Measurements from ENCODE around the gene NADK2. TPM values are rescaled to one million over a fixed set of nuclear protein-coding genes. Genes with fewer than 3 reads are reported as not detected.

The NADK2 gene
- total and polyA plus RNA-seq, 2 donors (not counting 3 experiments of a cell fraction or from before 2014, with no cell fraction given), result 4.0 to 20.3 TPM

DNA sequence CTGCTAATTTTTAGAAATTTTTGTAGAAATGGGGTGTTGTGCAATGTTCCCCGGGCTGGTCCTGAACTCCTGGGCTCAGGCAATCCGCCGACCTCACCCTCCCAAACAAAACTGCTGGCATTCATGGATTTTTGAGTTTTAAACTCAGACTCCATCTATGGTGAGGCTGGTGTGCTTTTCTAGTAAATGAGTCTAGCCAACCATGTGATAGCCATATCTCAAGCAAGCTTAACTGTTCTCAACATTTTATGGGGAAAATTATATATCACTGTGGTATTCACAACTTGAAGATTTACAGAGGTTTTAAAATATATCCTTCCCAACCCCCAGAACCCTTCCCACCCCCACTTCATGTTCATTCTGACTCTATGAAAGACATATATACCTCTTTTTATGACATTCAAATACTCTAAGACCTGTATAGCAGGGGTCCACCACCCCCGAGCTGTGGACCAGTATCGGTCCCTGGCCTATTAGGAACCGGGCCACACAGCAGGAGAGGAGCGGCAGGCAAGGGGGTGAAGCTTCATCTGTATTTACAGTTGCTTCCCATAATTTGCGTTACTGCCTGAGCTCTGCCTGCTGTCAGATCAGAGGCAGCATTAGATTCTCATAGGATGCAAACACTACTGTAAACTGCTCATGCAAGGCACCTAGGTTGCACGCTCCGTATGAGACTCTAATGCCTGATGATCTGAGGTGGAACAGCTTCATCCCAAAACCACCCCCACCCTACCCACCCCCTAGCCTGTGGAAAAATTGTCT is 4.5 kb upstream of the NADK2 start:
- intact Hi-C loops (cut with micrococcal nuclease), result loop anchor here (10.0 kb wide), 1 partner anchor 329 kb away; no protein-coding TSS in a partner anchor
- ChIA-PET CTCF (interaction anchor here (0.7 to 1.5 kb wide), 2 partner anchors 19 to 29 kb away, joined by 3 read pairs; no protein-coding TSS in a partner anchor), POLR2A (no interaction called here)
- H2AFZ ChIP-seq (ENCODE audit: low read depth, low read length), result no peak overlapping the region
- no peaks in the 10 kb centered on the region for H3K36me3 ChIP-seq (ENCODE audit: control insufficient read depth in 2 of 2, extremely low read depth in 1 of 2, insufficient read depth in 2 of 2, low read length in 2 of 2)
- no peaks in the 10 kb centered on the region for H4K20me1 ChIP-seq (replicated peaks; ENCODE audit: control insufficient read depth, extremely low read depth, insufficient read depth, low read length)
- no peak overlapping the region for H3K9ac ChIP-seq (replicated peaks; ENCODE audit: extremely low read depth, insufficient read depth, low read length)
- H3K4me1 ChIP-seq (ENCODE audit: control insufficient read depth, extremely low read depth, insufficient read depth, low read length), result no peaks in the 10 kb centered on the region
- no peak overlapping the region for H3K4me2 ChIP-seq (ENCODE audit: insufficient read depth, low read length)
- H3K27me3 ChIP-seq (ENCODE audit: control insufficient read depth in 2 of 2, insufficient read depth in 2 of 2, low read length in 2 of 2), result no peaks in the 10 kb centered on the region
- H3K9me3 ChIP-seq (replicated peaks; ENCODE audit: control insufficient read depth, insufficient read depth, low read length), result no peaks in the 10 kb centered on the region
- DNase-seq (ENCODE audit: low read depth, low spot score), result no peak
- no TSS peak for BruUV-seq (replicated peaks)
- no peaks in the 10 kb centered on the region for H3K79me2 ChIP-seq (ENCODE audit: control insufficient read depth, insufficient read depth, low read length)
- no peak for TF ChIP-seq EZH2 (IDR thresholded peaks at IDR 0.05; ENCODE audit: borderline replicate concordance, low read depth, low read length, severe bottlenecking)
- TF ChIP-seq POLR2A (IDR thresholded peaks at IDR 0.05; ENCODE audit: low read depth, low read length), result no peak
- TF ChIP-seq FOS (IDR thresholded peaks at IDR 0.05; ENCODE audit: borderline replicate concordance, insufficient read depth, low read length), result no peak
- no peak for TF ChIP-seq GATA2 (IDR thresholded peaks at IDR 0.05; ENCODE audit: insufficient read depth, insufficient read length, low read depth, low read length)
- TF ChIP-seq MYC (IDR thresholded peaks at IDR 0.05; ENCODE audit: low read depth, low read length), result no peak
- TF ChIP-seq, protein P1, sequence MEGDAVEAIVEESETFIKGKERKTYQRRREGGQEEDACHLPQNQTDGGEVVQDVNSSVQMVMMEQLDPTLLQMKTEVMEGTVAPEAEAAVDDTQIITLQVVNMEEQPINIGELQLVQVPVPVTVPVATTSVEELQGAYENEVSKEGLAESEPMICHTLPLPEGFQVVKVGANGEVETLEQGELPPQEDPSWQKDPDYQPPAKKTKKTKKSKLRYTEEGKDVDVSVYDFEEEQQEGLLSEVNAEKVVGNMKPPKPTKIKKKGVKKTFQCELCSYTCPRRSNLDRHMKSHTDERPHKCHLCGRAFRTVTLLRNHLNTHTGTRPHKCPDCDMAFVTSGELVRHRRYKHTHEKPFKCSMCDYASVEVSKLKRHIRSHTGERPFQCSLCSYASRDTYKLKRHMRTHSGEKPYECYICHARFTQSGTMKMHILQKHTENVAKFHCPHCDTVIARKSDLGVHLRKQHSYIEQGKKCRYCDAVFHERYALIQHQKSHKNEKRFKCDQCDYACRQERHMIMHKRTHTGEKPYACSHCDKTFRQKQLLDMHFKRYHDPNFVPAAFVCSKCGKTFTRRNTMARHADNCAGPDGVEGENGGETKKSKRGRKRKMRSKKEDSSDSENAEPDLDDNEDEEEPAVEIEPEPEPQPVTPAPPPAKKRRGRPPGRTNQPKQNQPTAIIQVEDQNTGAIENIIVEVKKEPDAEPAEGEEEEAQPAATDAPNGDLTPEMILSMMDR (IDR thresholded peaks at IDR 0.05; ENCODE audit: extremely low read depth in 1 of 2, insufficient read depth in 1 of 2, low read depth in 1 of 2, low read length in 2 of 2), result no peak
- TF ChIP-seq JUN (IDR thresholded peaks at IDR 0.05; ENCODE audit: borderline replicate concordance, insufficient read depth, insufficient read length, low read depth), result no peak
- TF ChIP-seq POLR2AphosphoS5 (IDR thresholded peaks at IDR 0.05; ENCODE audit: insufficient read depth, low read depth, low read length), result no peak
- no peak for TF ChIP-seq MAX (IDR thresholded peaks at IDR 0.05; ENCODE audit: insufficient read depth, insufficient read length)
- H3K9me1 ChIP-seq (replicated peaks; ENCODE audit: control insufficient read depth, extremely low read depth, insufficient read depth, low read length), result no peaks in the 10 kb centered on the region
- H3K27ac ChIP-seq (ENCODE audit: insufficient read depth, low read depth, low read length), result no peak overlapping the region
- H3K4me3 ChIP-seq (replicated peaks in 1 of 3; ENCODE audit: insufficient read depth in 1 of 3, low read depth in 1 of 3, low read length in 3 of 3), result no peak overlapping the region
- dilution Hi-C loops (cut with MboI; ENCODE audit: extremely low pct_ligation_motif_present, low sequenced_read_pairs), result no loop called here
- FAIRE-seq, result no peak

Measured in endothelial cell of umbilical vein (primary cell).